IPS-18c (cell line): Measurements from ENCODE around the gene AKAP8.
"Not testable (repeated sequence)": the region's sequence is repeated elsewhere in the genome, so short reads cannot be mapped to it uniquely, and the experiment has no call there.

Experiments used
- H3K4me3 ChIP-seq: 2 replicates; pipeline ENCODE4 v1.7.0; 2013; ENCODE audit warnings: low read depth, mild to moderate bottlenecking, low read length, moderate library complexity; ENCODE audit not compliant: insufficient read depth
- H3K9me3 ChIP-seq: one replicate; pipeline ENCODE4 v1.6.1; 2013; ENCODE audit warnings: mild to moderate bottlenecking, low read length, moderate library complexity; ENCODE audit not compliant: control insufficient read depth, insufficient read depth

AKAP8 gene

GRCh38 chr19:15363048-15363447 is 16.5 kb downstream of the AKAP8 start:
- not testable (repeated sequence) for H3K4me3 ChIP-seq, H3K9me3 ChIP-seq

- not testable (repeated sequence) for H3K4me3 ChIP-seq, H3K9me3 ChIP-seq
Observed at GRCh38 chr19:15360015-15360414, 19.6 kb downstream of the AKAP8 start.

- Histone ChIP-seq H3K4me3 (no peak overlapping the region), H3K9me3 (no peaks in the 10 kb centered on the region)
Observed at GRCh38 chr19:15358918-15359317, 20.7 kb downstream of the AKAP8 start.

- no peaks in the 10 kb centered on the region for H3K9me3 ChIP-seq
- no peak overlapping the region for H3K4me3 ChIP-seq
Observed at GRCh38 chr19:15357906-15358305, 21.7 kb downstream of the AKAP8 start.

GRCh38 chr19:15354566-15355296 is 24.9 kb downstream of the AKAP8 start:
- Histone ChIP-seq H3K9me3 (no peaks in the 10 kb centered on the region), H3K4me3 (no peak overlapping the region)

- Histone ChIP-seq H3K9me3 (no peaks in the 10 kb centered on the region), H3K4me3 (no peak overlapping the region)
Observed at GRCh38 chr19:15353908-15354307, 25.7 kb downstream of the AKAP8 start.

- H3K4me3 ChIP-seq, H3K9me3 ChIP-seq: not testable (repeated sequence)
Observed at GRCh38 chr19:15352535-15352934, 27.1 kb downstream of the AKAP8 start.

- not testable (repeated sequence) for H3K9me3 ChIP-seq, H3K4me3 ChIP-seq
Observed at GRCh38 chr19:15341328-15341727, 38.3 kb downstream of the AKAP8 start.

GRCh38 chr19:15340086-15340485 is 39.5 kb downstream of the AKAP8 start:
- no peak overlapping the region for H3K4me3 ChIP-seq
- no peaks in the 10 kb centered on the region for H3K9me3 ChIP-seq

- Histone ChIP-seq H3K4me3 (no peak overlapping the region), H3K9me3 (no peaks in the 10 kb centered on the region)
Observed at GRCh38 chr19:15337202-15337601, 42.4 kb downstream of the AKAP8 start.

GRCh38 chr19:15335992-15336391 is 43.6 kb downstream of the AKAP8 start:
- H3K4me3 ChIP-seq, H3K9me3 ChIP-seq: not testable (repeated sequence)

GRCh38 chr19:15332311-15332996 is 47.1 kb downstream of the AKAP8 start, which contains the start of gene BRD4:
TSS of gene BRD4 (minus strand) at chr19:15332539. CDS start at chr19:15273099, 59,440 bp downstream.
- peak within 1 kb of the TSS; percentile 82 for H3K4me3 ChIP-seq
- H3K9me3 ChIP-seq = no peaks in the 10 kb centered on the region

GRCh38 chr19:15331419-15332310 is 47.9 kb downstream of the AKAP8 start:
- Histone ChIP-seq H3K4me3 (peak overlapping the region; percentile 82), H3K9me3 (no peaks in the 10 kb centered on the region)

GRCh38 chr19:15330801-15331418 is 48.7 kb downstream of the AKAP8 start:
- no peaks in the 10 kb centered on the region for H3K9me3 ChIP-seq
- peak overlapping the region; percentile 82 for H3K4me3 ChIP-seq

GRCh38 chr19:15328312-15328711 is 51.3 kb downstream of the AKAP8 start:
- Histone ChIP-seq H3K9me3 (no peaks in the 10 kb centered on the region), H3K4me3 (no peak overlapping the region)

- Histone ChIP-seq H3K9me3 (no peaks in the 10 kb centered on the region), H3K4me3 (no peak overlapping the region)
Observed at GRCh38 chr19:15324791-15325519, 54.6 kb downstream of the AKAP8 start.
